Vagina (tissue), 2 donors: ENCODE data around the gene BEST1.

Source experiments
- CTCF ChIP-seq, 3 experiments: fragments of 450-650 bp in 2 of 3; fragments of 200-600 bp in 1 of 3; sonication (generic) in 1 of 3; IDR thresholded peaks; one replicate each; pipeline ENCODE4 v1.5.1; 2017 to 2019; ENCODE audit warnings: antibody characterized with exemption in 3 of 3, mild to moderate bottlenecking in 2 of 3, moderate library complexity in 2 of 3
- POLR2A ChIP-seq, 2 donors: fragments of 450-650 bp; IDR thresholded peaks; one replicate each; pipeline ENCODE4 v1.6.1; 2017; ENCODE audit warnings: antibody characterized with exemption in 2 of 2, mild to moderate bottlenecking in 2 of 2, moderate library complexity in 2 of 2
- POLR2AphosphoS5 ChIP-seq, 2 donors: sonication (generic); formaldehyde crosslinking; IDR thresholded peaks; one replicate each; pipeline ENCODE4 v1.9.0; 2017; ENCODE audit warnings: antibody characterized with exemption in 2 of 2, mild to moderate bottlenecking in 2 of 2, low read depth in 1 of 2; ENCODE audit not compliant: insufficient read depth in 1 of 2

GRCh38 chr11:61918251-61918937, 31.8 kb upstream of the BEST1 start:
- TF ChIP-seq CTCF (IDR thresholded peaks at IDR 0.05), result no peak
- TF ChIP-seq POLR2A (IDR thresholded peaks at IDR 0.05), result no peak
- TF ChIP-seq POLR2AphosphoS5 (IDR thresholded peaks at IDR 0.05; ENCODE audit: insufficient read depth in 1 of 2, low read depth in 1 of 2), result no peak
